DMS114 treated with DMSO at 0.1 percent for 48 hours (cell line): Measurements from ENCODE around the gene MAPKAPK5.
"Not testable (repeated sequence)": the region's sequence is repeated elsewhere in the genome, so short reads cannot be mapped to it uniquely, and the experiment has no call there.

Experiments used
- DNase-seq: peaks from one replicate; lab custom pipeline; 2025; ENCODE audit not compliant: unreplicated experiment; lab: John Stamatoyannopoulos, UW

Gene MAPKAPK5

GRCh38 chr12:111841750-111842555 is at the start of gene MAPKAPK5:
MAPKAPK5 (plus strand) TSS chr12:111842228; CDS start chr12:111842734, 506 bp downstream.
- peak; percentile 81 for DNase-seq

GRCh38 chr12:111792856-111793235 is 49.2 kb upstream of the MAPKAPK5 start:
- DNase-seq: no peak

GRCh38 chr12:111798182-111798581 is 43.8 kb upstream of the MAPKAPK5 start:
- DNase-seq: no peak

DNA sequence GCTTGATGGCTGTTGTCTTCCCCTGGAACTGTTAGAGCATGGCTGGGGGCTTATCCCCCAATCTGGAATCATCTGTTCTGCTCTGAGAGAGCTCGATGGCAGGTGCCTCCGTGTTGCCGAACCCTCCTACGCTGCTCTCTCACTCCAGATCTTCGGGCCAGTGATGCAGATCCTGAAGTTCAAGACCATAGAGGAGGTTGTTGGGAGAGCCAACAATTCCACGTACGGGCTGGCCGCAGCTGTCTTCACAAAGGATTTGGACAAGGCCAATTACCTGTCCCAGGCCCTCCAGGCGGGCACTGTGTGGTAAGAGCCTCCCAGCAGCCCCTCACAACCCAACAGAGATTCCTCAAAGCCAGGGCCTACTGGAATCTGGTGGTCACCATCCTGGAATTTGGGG is 42.3 kb upstream of the MAPKAPK5 start:
- DNase-seq: no peak

DNA sequence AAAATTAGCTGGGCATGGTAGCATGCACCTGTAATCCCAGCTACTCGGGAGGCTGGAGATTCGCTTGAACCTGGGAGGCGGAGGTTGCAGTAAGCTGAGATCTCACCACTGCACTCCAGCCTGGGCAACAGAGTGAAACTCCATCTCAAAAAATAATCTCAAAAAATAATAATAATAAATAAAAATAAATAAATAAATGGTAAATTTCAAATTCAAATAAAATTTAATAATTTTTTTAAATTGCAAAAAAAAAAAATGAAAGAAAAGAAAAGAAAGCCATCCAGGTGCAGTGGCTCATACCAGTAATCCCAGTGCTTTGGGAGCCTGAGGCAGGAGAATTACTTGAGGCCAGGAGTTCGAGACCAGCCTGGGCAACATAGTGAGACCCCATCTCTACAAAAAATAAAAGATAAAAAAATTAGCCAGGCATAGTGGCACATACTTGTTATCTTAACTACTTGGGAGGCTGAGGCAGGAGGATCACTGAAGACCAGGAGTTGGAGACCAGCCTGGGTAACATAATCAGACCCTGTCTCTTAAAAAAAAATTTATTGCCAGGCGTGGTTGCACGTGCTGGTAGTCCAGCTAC is 38.9 kb upstream of the MAPKAPK5 start:
- no peak for DNase-seq

DNA sequence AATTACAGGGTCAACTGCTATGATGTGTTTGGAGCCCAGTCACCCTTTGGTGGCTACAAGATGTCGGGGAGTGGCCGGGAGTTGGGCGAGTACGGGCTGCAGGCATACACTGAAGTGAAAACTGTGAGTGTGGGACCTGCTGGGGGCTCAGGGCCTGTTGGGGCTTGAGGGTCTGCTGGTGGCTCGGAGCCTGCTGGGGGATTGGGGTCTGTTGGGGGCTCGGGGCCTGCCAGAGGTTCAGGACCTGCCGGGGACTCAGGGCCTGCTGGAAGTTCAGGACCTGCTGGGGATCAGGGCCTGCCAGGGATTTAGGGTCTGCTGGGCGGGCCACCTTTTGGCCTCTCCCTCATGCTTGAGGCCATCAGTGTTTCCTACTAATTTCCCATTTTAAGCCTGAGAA is 38.2 kb upstream of the MAPKAPK5 start:
- no peak for DNase-seq

- DNase-seq: no peak
Observed at GRCh38 chr12:111806304-111806703, 35.7 kb upstream of the MAPKAPK5 start.

DNA sequence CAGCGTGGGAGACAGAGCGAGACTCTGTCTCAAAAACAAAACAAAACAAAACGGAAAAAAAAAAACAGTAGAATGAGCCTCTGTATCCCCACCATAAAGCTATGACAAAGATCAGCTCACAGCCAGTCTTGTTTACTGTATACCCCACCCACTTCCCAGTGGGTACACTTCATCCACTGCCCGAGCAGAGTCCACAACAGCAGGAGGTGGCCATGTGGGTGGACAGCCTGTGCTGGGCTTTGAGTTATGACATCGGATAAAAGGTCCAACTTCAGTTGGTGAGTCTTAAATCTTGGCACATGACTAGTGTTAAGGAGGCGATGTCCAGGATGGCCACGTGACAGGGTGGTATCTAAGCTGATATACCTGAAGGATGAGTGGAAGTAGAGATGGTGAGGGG is 34.8 kb upstream of the MAPKAPK5 start:
- no peak for DNase-seq

GRCh38 chr12:111812881-111813741 is 28.9 kb upstream of the MAPKAPK5 start:
- DNase-seq: peak; percentile 92

DNA sequence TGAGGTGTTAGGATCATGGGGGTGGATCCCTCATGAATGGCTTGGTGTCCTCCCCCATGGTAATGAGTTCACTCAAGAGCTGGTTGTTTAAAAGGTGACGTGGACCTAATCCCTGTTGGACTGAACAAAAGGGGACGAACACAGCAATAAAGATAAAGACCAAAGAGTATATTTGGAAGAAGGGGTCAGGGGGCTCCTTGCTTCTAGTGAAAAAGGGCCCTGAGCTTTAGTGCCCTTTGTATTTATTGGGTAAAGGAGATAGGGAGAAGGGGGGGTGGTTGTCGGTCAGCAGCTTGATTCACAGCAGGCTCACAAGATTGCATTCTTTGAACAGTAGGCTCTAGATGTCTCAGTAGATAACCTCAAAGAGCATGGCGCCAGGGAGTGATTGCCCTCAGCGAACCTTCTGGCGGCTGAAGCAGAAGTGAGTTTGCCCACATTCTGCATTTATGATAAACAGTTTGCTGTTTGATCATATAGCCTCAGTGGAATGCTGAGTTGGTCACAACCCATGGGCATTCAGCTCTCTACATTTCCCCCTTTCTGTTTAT is 25.9 kb upstream of the MAPKAPK5 start:
- no peak for DNase-seq

DNA sequence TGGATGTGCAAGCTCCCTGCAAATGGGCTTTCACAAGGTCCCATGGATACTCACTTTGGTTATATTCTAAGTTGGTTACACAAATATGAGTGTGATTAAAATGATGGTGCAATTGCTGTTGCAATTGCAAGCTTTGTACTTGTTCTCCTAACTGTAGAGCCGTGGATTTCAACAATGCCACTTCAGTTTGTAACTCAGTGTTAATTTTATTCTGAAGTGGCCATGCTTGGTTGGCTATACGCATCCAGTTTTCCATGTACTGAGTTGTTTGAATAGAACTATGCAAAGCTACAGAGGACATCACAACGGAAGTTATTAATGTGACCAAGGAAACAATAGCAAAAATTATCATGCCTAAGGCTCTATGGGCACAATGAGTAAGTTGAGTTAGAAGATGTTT is 25.1 kb upstream of the MAPKAPK5 start:
- not testable (repeated sequence) for DNase-seq

DNA sequence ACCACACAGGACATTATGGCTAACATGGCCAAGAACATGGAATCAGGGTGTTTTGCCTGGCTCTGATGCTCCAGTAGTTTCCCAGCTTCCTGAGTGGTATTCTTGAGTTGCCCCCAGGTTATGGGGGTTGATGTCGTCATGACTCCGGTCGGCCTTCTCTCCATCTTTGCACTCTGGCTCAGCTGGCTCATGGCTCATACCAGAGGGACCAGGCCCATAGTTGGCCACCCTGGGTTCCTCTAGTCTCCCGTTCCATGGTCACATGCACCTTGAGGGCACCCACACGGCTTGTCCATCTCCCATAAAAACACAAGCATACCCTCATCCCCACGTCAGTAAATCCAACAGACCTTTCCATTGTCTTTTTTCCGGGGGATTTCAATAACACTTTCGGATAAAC is 23.7 kb upstream of the MAPKAPK5 start:
- DNase-seq: no peak

- DNase-seq: no peak
Observed at GRCh38 chr12:111819191-111820158, 22.6 kb upstream of the MAPKAPK5 start.

DNA sequence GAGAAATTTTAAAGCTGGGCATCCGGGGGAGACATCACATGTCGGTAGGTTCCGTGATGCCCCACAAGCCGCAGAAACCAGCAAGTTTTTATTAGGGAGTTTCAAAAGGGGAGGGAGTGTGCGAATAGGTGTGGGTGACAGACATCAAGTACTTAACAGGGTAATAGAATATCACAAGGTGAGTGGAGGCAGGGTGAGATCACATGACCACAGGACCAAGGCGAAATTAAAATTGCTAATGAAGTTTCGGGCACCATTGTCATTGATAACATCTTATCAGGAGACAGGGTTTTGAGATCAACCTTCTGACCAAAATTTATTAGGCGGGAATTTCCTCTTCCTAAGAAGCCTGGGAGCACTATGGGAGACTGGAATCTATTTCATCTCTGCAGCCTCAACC is 21.2 kb upstream of the MAPKAPK5 start:
- not testable (repeated sequence) for DNase-seq

DNA sequence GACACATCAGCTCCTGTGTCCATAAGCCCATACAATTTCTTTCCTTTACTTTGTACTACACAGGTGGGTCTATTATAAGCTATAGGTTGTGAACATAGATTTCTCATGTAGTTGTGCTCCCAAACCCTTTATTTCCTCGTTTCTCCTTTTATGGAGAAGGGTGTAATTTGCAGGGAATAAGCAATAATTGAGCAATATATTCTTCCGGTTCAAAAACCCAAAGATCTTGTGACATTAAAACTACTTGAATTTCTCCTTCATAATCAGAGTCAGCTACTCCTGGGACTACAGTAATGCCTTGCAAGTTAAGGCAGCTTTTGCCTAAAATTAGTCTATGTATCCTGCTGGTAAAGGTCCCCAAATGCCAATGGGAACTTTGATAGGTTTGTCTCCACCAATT is 19.1 kb upstream of the MAPKAPK5 start:
- no peak for DNase-seq

- DNase-seq: no peak
Observed at GRCh38 chr12:111823891-111824290, 18.1 kb upstream of the MAPKAPK5 start.

- not testable (repeated sequence) for DNase-seq
Observed at GRCh38 chr12:111824312-111824711, 17.7 kb upstream of the MAPKAPK5 start.

GRCh38 chr12:111825509-111825908 is 16.5 kb upstream of the MAPKAPK5 start:
- no peak for DNase-seq

- no peak for DNase-seq
Observed at GRCh38 chr12:111826316-111826715, 15.7 kb upstream of the MAPKAPK5 start.

- no peak for DNase-seq
Observed at GRCh38 chr12:111826992-111827391, 15.0 kb upstream of the MAPKAPK5 start.
